H1 (cell line): Measurements from ENCODE around the gene IL24. TPM values are rescaled to one million over a fixed set of nuclear protein-coding genes. Genes with fewer than 3 reads are reported as not detected.
A peak's percentile ranks its signal among the peaks of the same experiment; 100 is the strongest.

Experiments
- CTCF ChIA-PET: fragments of 300-600 bp; sonication (Branson Sonifier 250); formaldehyde crosslinking; loops from one replicate; lab custom pipeline; 2021; ENCODE audit not compliant: partially characterized antibody; lab: Charles Lee
- POLR2A ChIA-PET: fragments of 300-600 bp; sonication (Branson Sonifier 250); formaldehyde crosslinking; loops from one replicate; lab custom pipeline; 2021; ENCODE audit warnings: inconsistent platforms; ENCODE audit not compliant: partially characterized antibody; lab: Charles Lee
- DNase-seq, 2 experiments: peaks; one replicate each; pipeline versions ENCODE4 v3.0.0 to v3.0.0-alpha.2; 2010 to 2022; ENCODE audit warnings: low spot score in 2 of 2, low read depth in 1 of 2, mixed read lengths in 1 of 2
- FAIRE-seq: peaks from 2 replicates; lab custom pipeline; 2011; peaks lifted over from hg19 to GRCh38; lab: Jason Lieb, UNC
- H2AFZ ChIP-seq: 2 replicates; pipeline ENCODE4 v1.8.1; 2012; ENCODE audit warnings: low read length, inconsistent platforms
- H2AK5ac ChIP-seq: 2 replicates; pipeline ENCODE4 v1.6.1; 2013; ENCODE audit warnings: low read depth, low read length
- H2BK120ac ChIP-seq: replicated peaks from 2 replicates; pipeline ENCODE3; 2013; ENCODE audit warnings: low read depth, low read length, inconsistent platforms
- H2BK12ac ChIP-seq: 2 replicates; pipeline ENCODE4 v1.6.1; 2013; ENCODE audit warnings: low read depth, low read length
- H2BK15ac ChIP-seq: 2 replicates; pipeline ENCODE4 v1.6.1; 2013; ENCODE audit warnings: low read length
- H2BK20ac ChIP-seq: 2 replicates; pipeline ENCODE4 v1.6.1; 2013; ENCODE audit warnings: low read length
- H2BK5ac ChIP-seq: 2 replicates; pipeline ENCODE4 v1.6.1; 2013; ENCODE audit warnings: low read depth, low read length
- H3K14ac ChIP-seq: 2 replicates; pipeline ENCODE4 v1.6.1; 2013; ENCODE audit warnings: inconsistent platforms; ENCODE audit not compliant: insufficient read length
- H3K18ac ChIP-seq: 2 replicates; pipeline ENCODE4 v1.6.1; 2013; ENCODE audit warnings: low read length; ENCODE audit errors: extremely low read depth
- H3K23ac ChIP-seq: 2 replicates; pipeline ENCODE4 v1.6.1; 2013; ENCODE audit warnings: inconsistent platforms; ENCODE audit not compliant: insufficient read length
- H3K23me2 ChIP-seq: 2 replicates; pipeline ENCODE4 v1.6.1; 2013; ENCODE audit warnings: low read depth, low read length
- H3K27ac ChIP-seq: 2 replicates; pipeline ENCODE4 v1.6.1; 2011; ENCODE audit warnings: low read depth, low read length, inconsistent platforms
- H3K27me3 ChIP-seq, 4 experiments: replicated peaks in 1 of 4; 1 replicate in 1 of 4; 2 replicates in 3 of 4; pipeline versions ENCODE4 v1.6.1 to v1.8.1; 2011 to 2013; ENCODE audit warnings: low read length in 3 of 4, mild to moderate bottlenecking in 3 of 4, inconsistent platforms in 2 of 4, mixed read lengths in 2 of 4, moderate library complexity in 1 of 4; ENCODE audit not compliant: control insufficient read depth in 3 of 4, insufficient read depth in 3 of 4; ENCODE audit errors: extremely low read depth in 1 of 4
- H3K36me3 ChIP-seq, 4 experiments: 2 replicates each; pipeline versions ENCODE4 v1.6.1 to v1.8.1; 2011 to 2013; ENCODE audit warnings: mild to moderate bottlenecking in 4 of 4, low read length in 3 of 4, moderate library complexity in 2 of 4, control low read depth in 1 of 4, inconsistent platforms in 1 of 4; ENCODE audit not compliant: insufficient read depth in 4 of 4, control insufficient read depth in 2 of 4
- H3K4ac ChIP-seq: replicated peaks from 2 replicates; pipeline ENCODE3; 2013; ENCODE audit warnings: low read length, low read depth, mixed read lengths, inconsistent platforms; ENCODE audit not compliant: insufficient read length
- H3K4me1 ChIP-seq, 4 experiments: replicated peaks in 1 of 4; 1 replicate in 1 of 4; 2 replicates in 3 of 4; pipeline versions ENCODE4 v1.6.1 to v1.8.1; 2011 to 2013; ENCODE audit warnings: low read length in 3 of 4, inconsistent platforms in 2 of 4, mixed read lengths in 1 of 4; ENCODE audit not compliant: insufficient read depth in 4 of 4, control insufficient read depth in 3 of 4
- H3K4me2 ChIP-seq, 2 experiments: 2 replicates each; pipeline versions ENCODE4 v1.6.1 to v1.8.1; 2011 to 2013; ENCODE audit warnings: low read depth in 2 of 2, low read length in 2 of 2, control low read depth in 1 of 2, inconsistent platforms in 1 of 2, mild to moderate bottlenecking in 1 of 2; ENCODE audit not compliant: insufficient read depth in 1 of 2
- H3K4me3 ChIP-seq, 4 experiments: fragments of 200-600, 300-600 bp in 1 of 4; sonication (generic), shearing (Covaris generic), sonication (Bioruptor Twin) in 1 of 4; 2 replicates each; pipeline versions ENCODE4 v1.5.1 to v1.8.1; 2011 to 2016; ENCODE audit warnings: low read length in 4 of 4, low read depth in 3 of 4, control low read depth in 2 of 4, inconsistent platforms in 2 of 4, mild to moderate bottlenecking in 2 of 4, mixed read lengths in 1 of 4, moderate library complexity in 1 of 4; ENCODE audit not compliant: insufficient read depth in 2 of 4; ENCODE audit errors: extremely low read depth in 1 of 4
- H3K56ac ChIP-seq: replicated peaks from 2 replicates; pipeline ENCODE3; 2013; ENCODE audit warnings: low read depth, mild to moderate bottlenecking, mixed read lengths, low read length, inconsistent platforms; ENCODE audit not compliant: insufficient read length
- H3K79me1 ChIP-seq: 2 replicates; pipeline ENCODE4 v1.6.1; 2013; ENCODE audit warnings: low read depth, low read length, control low read depth
- H3K79me2 ChIP-seq, 2 experiments: 2 replicates each; pipeline versions ENCODE4 v1.6.1 to v1.8.1; 2012 to 2013; ENCODE audit warnings: low read length in 2 of 2, mild to moderate bottlenecking in 2 of 2, inconsistent platforms in 1 of 2; ENCODE audit not compliant: insufficient read depth in 2 of 2, control insufficient read depth in 1 of 2
- H3K9ac ChIP-seq, 4 experiments: replicated peaks in 1 of 4; 1 replicate in 1 of 4; 2 replicates in 3 of 4; pipeline versions ENCODE4 v1.6.1 to v1.8.1; 2011 to 2013; ENCODE audit warnings: low read depth in 3 of 4, low read length in 3 of 4, control low read depth in 2 of 4, mild to moderate bottlenecking in 2 of 4, moderate library complexity in 2 of 4, inconsistent platforms in 1 of 4; ENCODE audit errors: extremely low read depth in 1 of 4
- H3K9me3 ChIP-seq, 2 experiments: 2 replicates each; pipeline versions ENCODE4 v1.6.1 to v1.8.1; 2012 to 2013; ENCODE audit warnings: mild to moderate bottlenecking in 2 of 2, moderate library complexity in 2 of 2, control low read depth in 1 of 2, inconsistent platforms in 1 of 2, low read depth in 1 of 2, low read length in 1 of 2, mixed read lengths in 1 of 2; ENCODE audit not compliant: insufficient read depth in 2 of 2
- H4K20me1 ChIP-seq, 2 experiments: replicated peaks in 1 of 2; 2 replicates each; pipeline versions ENCODE3 to v1.8.1; 2011 to 2013; ENCODE audit warnings: inconsistent platforms in 2 of 2, low read length in 2 of 2, mild to moderate bottlenecking in 1 of 2; ENCODE audit not compliant: insufficient read depth in 2 of 2, control insufficient read depth in 1 of 2
- H4K5ac ChIP-seq: 2 replicates; pipeline ENCODE4 v1.6.1; 2013; ENCODE audit warnings: low read length, low read depth, mixed read lengths, inconsistent platforms; ENCODE audit not compliant: insufficient read length
- H4K8ac ChIP-seq: 2 replicates; pipeline ENCODE4 v1.8.0; 2013; ENCODE audit warnings: mild to moderate bottlenecking, moderate library complexity, low read length, inconsistent platforms; ENCODE audit not compliant: insufficient read depth; ENCODE audit errors: extremely low read depth
- H4K91ac ChIP-seq: replicated peaks from 2 replicates; pipeline ENCODE3; 2013; ENCODE audit warnings: low read length, mixed read lengths, inconsistent platforms; ENCODE audit not compliant: insufficient read length
- KDM1A ChIP-seq: fragments of 200-600, 300-600 bp; sonication (generic); IDR thresholded peaks from 2 replicates; pipeline ENCODE4 v1.7.1; 2016; ENCODE audit warnings: mild to moderate bottlenecking, low read length, borderline replicate concordance
- RAD21 ChIP-seq, 2 experiments: IDR thresholded peaks in 1 of 2; conservative IDR thresholded peaks in 1 of 2; 2 replicates each; pipeline ENCODE4 v1.6.1; 2011; ENCODE audit warnings: low read depth in 2 of 2, low read length in 2 of 2, improper control_type of control experiment in 1 of 2, inconsistent platforms in 1 of 2, mild to moderate bottlenecking in 1 of 2, moderate library complexity in 1 of 2
- WGBS, 2 experiments: shearing (Covaris generic) in 1 of 2; methylation state at CpG; one replicate each; pipeline versions ENCODE4 v1.1.6 to v1.1.7; 2013 to 2015; ENCODE audit warnings: low lambda C conversion rate in 2 of 2, mixed read lengths in 2 of 2, inconsistent platforms in 1 of 2, low coverage in 1 of 2, missing lambda C conversion rate in 1 of 2; ENCODE audit not compliant: insufficient replicate concordance in 2 of 2, insufficient coverage in 1 of 2, insufficient read length in 1 of 2; ENCODE audit errors: extremely low coverage in 1 of 2, missing lambda C conversion rate in 1 of 2; 5-methylcytosine and 5-hydroxymethylcytosine counted together
- polyA plus RNA-seq, 7 experiments: library from polyadenylated mRNA; depleted of rRNA in 3 of 7; stranded (reverse) in 5 of 7; unstranded in 2 of 7; fragments of >200 nt in 5 of 7; fragments of 200-250 nt in 2 of 7; gene quantifications; 1 replicate in 5 of 7; 2 replicates in 1 of 7; 4 replicates in 1 of 7; pipeline versions ENCODE4 v1.2.1 to v1.2.3, GENCODE V29; 2011 to 2013; ENCODE audit warnings: missing spikeins in 2 of 7, mixed read lengths in 2 of 7
- total RNA-seq: library from RNA; stranded (reverse); fragmentation: NEBNext Ultra II Directional; extraction: Animal tissue kit (Norgen Biotek cat#: 25700); gene quantifications from 2 replicates; pipeline ENCODE4 v1.2.1, GENCODE V29; 2021
- TF ChIP-seq, protein P1 (sequence below), 3 experiments: IDR thresholded peaks; 1 replicate in 2 of 3; 2 replicates in 1 of 3; pipeline versions ENCODE4 v1.5.1 to v1.6.1; 2011; ENCODE audit warnings: low read length in 3 of 3, mild to moderate bottlenecking in 3 of 3, inconsistent platforms in 2 of 3, low read depth in 1 of 3, moderate library complexity in 1 of 3; ENCODE audit not compliant: insufficient read depth in 1 of 3; ENCODE audit errors: control extremely low read depth in 1 of 3

The IL24 gene
- total and polyA plus RNA-seq, 2 of the 8 experiments (the other 6 are each of a cell fraction or from before 2014, with no cell fraction given): not detected

DNA sequence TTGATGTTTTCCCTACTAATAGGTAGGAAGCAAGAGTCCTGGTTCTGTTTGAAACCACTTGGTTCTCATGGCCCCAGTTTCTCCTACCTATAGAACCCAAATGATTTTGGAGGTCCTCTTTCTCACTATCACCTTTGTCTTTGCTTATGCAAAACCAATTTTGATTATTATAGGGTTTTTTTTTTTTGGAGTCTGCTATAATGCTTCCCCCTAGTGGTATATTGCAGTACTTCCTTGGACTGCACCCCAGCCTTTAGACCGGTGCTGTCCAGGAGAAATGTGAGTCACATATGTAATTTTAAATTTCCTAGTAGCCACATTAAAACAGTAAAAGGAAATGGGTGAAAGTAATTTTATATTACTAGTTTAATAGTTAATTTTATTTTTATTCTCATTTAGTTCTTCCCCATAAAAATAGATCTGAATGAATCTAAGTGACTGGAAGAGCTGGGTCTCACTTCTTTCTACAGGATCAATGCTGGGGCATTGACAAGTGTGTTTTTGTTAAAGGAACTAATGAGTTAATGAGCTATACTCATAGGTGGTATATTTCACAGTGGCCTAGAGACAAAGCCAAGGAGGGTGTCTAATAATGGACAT is 13.9 kb downstream of the IL24 start:
- TF ChIP-seq KDM1A (no peak), RAD21 (IDR thresholded peaks at IDR 0.05 in 1 of 2, conservative IDR thresholded peaks at IDR 0.05 in 1 of 2; ENCODE audit: low read depth in 2 of 2, low read length in 2 of 2) (peak; percentile 29 to 53)
- TF ChIP-seq, protein P1, sequence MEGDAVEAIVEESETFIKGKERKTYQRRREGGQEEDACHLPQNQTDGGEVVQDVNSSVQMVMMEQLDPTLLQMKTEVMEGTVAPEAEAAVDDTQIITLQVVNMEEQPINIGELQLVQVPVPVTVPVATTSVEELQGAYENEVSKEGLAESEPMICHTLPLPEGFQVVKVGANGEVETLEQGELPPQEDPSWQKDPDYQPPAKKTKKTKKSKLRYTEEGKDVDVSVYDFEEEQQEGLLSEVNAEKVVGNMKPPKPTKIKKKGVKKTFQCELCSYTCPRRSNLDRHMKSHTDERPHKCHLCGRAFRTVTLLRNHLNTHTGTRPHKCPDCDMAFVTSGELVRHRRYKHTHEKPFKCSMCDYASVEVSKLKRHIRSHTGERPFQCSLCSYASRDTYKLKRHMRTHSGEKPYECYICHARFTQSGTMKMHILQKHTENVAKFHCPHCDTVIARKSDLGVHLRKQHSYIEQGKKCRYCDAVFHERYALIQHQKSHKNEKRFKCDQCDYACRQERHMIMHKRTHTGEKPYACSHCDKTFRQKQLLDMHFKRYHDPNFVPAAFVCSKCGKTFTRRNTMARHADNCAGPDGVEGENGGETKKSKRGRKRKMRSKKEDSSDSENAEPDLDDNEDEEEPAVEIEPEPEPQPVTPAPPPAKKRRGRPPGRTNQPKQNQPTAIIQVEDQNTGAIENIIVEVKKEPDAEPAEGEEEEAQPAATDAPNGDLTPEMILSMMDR (IDR thresholded peaks at IDR 0.05; ENCODE audit: control extremely low read depth in 1 of 3, insufficient read depth in 1 of 3, low read depth in 1 of 3, low read length in 3 of 3): peak in 2 of 3 experiments; percentile 43 to 58; a peak in 3 of 4 replicates
- Histone ChIP-seq H3K27me3 (peaks cover 9 to 34% (median 29%) of the 10 kb centered on the region in 4 experiments), H2BK120ac (no peak overlapping the region), H3K36me3 (no peaks in the 10 kb centered on the region), H3K9me3 (no peaks in the 10 kb centered on the region), H2BK15ac (no peak overlapping the region), H4K8ac (no peak overlapping the region), H4K91ac (no peak overlapping the region), H3K23ac (no peak overlapping the region), H3K4ac (no peak overlapping the region), H4K20me1 (no peaks in the 10 kb centered on the region), H3K56ac (no peak overlapping the region), H2BK20ac (no peak overlapping the region), H2BK12ac (no peak overlapping the region), H3K23me2 (peaks cover 8% of the 10 kb centered on the region; the same call in 1 of the 2 replicates), H3K79me1 (no peaks in the 10 kb centered on the region), H2AFZ (no peak overlapping the region), H3K4me3 (no peak overlapping the region), H3K4me1 (peaks cover 0 to 7% (median 3%) of the 10 kb centered on the region in 4 experiments; a peak in 4 of 7 replicates), H3K9ac (no peak overlapping the region), H3K14ac (no peak overlapping the region), H3K79me2 (no peaks in the 10 kb centered on the region), H3K27ac (no peak overlapping the region), H2BK5ac (no peak overlapping the region), H3K18ac (no peak overlapping the region), H3K4me2 (no peak overlapping the region), H4K5ac (no peak overlapping the region), H2AK5ac (no peak overlapping the region)
- ChIA-PET POLR2A (no interaction called here), CTCF (interaction anchor here (0.5 to 12.9 kb wide), 68 partner anchors 10 to 438 kb away, joined by 3 to 180 read pairs (median 6); partner anchors contain the start of genes FCAMR, FCMR, IL19 and IL20)
- no peak for DNase-seq
- 38% methylated on average over 1 of the region's 1 CpG; no CpG with 5 or more reads in 1 of the 2 experiments for WGBS, 2 experiments
- no peak for FAIRE-seq
